GM12872 (cell line): ENCODE data around the gene TRIM17.

Experiments
- TF ChIP-seq, protein P1 (sequence below): IDR thresholded peaks from 3 replicates; pipeline ENCODE4 v1.5.1; 2011; ENCODE audit warnings: low read depth, mild to moderate bottlenecking, low read length, moderate library complexity; ENCODE audit not compliant: insufficient read depth

Gene TRIM17

DNA sequence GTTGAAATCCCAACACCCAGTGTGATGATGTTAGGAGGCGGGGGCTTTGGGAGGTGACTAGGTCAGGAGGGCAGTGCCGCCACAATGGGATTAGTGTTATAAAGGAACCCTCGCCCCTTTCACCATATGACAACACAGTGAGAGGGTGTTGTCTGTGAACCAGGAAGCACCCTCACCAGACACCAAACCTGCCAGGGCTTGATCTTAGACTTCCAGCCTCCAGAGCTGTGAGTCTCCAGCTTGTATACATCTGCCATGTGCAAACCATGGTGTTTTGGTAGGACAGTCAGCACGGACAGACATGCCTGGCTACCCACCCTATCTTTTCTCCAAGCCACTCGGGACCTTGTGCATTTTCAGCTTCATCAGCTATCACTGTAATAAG lies 14.0 kb downstream of the TRIM17 start:
- TF ChIP-seq, protein P1, sequence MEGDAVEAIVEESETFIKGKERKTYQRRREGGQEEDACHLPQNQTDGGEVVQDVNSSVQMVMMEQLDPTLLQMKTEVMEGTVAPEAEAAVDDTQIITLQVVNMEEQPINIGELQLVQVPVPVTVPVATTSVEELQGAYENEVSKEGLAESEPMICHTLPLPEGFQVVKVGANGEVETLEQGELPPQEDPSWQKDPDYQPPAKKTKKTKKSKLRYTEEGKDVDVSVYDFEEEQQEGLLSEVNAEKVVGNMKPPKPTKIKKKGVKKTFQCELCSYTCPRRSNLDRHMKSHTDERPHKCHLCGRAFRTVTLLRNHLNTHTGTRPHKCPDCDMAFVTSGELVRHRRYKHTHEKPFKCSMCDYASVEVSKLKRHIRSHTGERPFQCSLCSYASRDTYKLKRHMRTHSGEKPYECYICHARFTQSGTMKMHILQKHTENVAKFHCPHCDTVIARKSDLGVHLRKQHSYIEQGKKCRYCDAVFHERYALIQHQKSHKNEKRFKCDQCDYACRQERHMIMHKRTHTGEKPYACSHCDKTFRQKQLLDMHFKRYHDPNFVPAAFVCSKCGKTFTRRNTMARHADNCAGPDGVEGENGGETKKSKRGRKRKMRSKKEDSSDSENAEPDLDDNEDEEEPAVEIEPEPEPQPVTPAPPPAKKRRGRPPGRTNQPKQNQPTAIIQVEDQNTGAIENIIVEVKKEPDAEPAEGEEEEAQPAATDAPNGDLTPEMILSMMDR = no peak

DNA sequence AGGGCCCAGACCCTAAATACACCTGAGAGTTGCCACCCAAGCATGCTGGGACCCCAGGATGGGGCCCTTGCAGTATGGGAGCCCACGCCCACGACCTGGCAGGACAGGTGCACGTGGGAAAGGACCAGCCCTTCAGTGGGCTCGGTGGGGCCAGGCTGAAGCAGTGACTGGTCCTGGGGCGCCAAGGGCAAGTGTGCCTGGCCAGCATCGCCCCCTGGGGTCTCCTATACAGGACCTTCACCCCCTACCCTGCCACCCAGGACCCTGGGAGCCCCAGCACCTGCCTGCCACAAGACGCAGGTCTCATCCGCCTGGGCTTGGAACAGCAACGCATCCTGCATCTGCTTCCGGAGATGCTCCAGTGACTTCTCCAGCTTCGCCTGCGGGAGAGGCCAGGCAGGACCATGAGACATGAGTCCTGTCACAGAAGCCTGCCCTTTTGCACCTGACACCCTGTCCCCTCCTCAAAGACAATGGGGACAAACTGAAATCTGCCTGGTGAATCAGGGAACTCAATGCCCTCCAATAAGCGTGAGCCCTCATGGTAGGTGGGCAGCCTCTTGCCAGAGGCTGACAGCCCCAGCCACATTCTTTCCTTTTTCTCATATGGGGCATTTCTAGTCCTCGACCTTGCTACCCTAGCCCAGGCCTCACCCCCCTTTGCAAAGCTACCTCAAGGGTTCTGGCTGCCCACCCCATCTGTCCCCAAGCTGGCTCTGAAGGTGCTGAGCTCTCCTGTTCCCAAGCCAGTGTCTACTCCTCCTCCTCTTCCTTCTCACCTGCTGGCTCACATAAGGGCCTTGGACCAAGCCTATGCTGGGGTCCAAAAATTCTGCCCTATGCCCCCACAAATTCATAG lies 14.7 kb downstream of the TRIM17 start:
- TF ChIP-seq, protein P1 = no peak

DNA sequence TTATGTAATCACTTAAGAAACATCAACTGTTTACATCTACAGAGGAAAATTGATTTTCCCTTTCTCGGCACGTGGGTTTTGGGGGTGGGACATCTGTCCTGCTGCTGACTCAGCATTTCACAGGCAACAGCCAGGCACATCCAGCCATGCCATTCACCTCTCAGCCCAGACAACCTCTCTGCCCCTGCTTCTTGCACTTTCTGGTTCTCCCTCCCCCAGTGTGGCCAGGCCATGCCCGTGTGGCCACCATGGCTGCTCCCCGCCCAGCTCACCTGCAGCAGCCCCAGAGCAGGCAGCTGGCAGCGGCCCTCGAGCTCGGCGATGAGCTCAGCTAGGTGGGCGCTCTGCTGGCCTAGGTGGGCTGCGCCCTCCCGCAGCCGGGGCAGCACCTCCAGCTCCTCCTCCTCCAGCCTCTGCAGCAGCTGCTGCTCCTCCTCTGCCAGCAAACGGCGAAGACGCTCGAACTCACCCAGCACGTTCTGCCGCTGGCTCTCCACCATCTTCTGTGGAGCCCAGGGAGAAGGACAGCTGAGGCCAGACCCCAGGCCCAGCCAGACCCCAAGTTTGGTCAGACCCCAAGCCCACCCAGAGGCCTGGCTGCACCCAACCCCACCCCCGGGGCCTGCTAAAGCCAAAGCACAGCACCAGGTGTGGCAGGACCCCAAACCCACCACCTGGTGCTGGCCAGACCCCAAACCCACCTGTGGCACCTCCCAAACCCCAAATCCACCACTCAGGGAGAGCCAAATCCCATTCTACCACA lies 15.8 kb downstream of the TRIM17 start:
- TF ChIP-seq, protein P1 = no peak

DNA sequence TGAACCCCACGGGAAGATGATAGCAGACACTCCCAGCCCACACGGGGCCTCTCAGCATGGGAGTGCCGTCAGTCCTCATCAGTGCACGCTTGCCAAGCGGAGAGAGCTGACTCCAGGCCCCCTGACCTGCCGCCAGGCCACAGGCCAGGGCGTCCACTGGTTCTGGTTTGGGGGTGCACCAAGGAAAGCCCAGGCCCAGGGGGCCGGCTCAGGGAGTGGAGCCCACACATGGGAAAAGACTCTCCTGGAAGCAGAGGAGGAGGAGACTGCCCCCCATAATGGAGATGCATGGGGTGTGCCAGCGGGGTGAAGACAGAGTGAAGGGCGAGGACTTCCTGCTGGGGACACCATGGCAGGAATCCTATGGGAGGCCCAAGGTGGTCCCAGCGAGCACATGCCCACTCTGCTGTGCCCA lies 16.4 kb downstream of the TRIM17 start:
- TF ChIP-seq, protein P1 = no peak

DNA sequence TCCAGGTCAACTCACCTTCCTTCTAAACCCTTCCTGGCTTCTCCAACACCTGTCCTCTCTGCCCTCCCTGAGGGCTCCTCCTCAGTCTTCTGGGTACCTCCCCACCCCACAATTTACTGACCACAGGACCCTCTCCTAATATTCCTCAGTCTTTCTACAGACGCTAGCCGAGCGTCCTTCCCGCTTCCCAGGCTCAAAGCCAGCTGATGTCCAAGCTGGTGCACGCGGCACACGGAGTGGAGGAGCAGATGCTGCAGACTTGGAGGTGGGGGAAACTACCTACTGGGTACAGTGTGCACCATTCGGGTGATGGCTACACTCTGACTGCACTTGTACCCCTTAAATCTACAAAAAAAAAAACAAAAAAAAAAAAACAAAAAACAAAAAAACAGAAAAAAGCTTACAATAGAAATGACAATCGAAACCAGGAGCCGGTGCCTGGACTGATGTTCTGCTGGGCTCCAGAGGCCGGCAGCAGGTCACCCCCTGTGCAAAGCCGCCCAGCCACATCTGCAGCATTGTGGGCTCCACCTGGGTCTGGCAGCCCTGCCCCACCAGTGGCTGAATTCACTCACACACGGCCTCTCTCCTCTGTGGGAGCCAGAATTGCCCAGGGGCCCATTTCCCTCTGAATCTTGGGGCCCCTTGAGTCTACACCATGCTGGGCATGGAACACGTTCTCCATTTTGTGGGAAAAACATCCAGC lies 17.0 kb downstream of the TRIM17 start:
- TF ChIP-seq, protein P1 = no peak

DNA sequence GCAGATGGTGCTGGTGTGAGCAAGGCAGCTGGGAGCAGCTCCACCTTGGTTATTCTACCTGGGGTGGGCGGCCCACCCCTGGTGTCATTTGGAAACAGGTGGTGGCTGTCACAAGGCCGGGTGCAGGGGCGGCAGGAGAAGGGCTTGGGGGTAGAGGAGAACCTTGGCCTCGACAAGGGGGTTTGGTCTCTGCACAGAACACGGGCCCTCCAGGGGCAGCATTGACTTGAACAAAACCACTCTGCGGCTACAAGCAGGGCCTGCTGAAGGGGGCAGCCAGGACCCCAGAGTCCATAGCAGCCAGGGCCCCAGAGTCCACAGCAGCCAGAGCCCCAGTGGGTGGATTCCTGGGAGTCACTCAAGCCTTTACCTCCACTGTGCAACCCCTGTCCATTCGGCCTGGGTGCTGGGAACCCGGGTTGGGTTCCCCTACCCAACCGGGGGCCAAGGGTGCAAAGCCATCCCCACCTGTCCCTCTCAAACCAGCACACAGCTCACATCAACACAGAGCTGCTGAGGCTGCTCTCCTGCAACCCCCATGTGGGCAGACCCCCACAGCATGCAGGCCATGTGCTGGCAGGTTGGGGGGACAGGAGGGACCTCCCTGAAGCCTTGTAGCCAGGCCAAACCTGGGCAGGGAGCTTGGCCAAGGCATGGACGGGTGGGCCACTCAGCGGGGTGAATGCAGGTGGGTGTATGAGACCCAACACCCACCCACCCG lies 17.8 kb downstream of the TRIM17 start:
- TF ChIP-seq, protein P1 = no peak
